GM18870 (cell line): ENCODE data around the gene C12orf60.

Experiments used
- ATAC-seq: cut with Tn5 transposase; IDR thresholded peaks from one replicate; pipeline ENCODE4 v1.9.1; 2021; ENCODE audit warnings: moderate library complexity; ENCODE audit not compliant: unreplicated experiment

C12orf60 gene

GRCh38 chr12:14871247-14871646 lies 67.8 kb downstream of the C12orf60 start:
- no peak for ATAC-seq

- no peak for ATAC-seq
Observed at GRCh38 chr12:14871886-14872285, 68.4 kb downstream of the C12orf60 start.

GRCh38 chr12:14873440-14874185 lies 70.1 kb downstream of the C12orf60 start:
- ATAC-seq, result no peak
